Fibroblast of lung (primary cell): Measurements from ENCODE around the gene PKD2L1. TPM values are rescaled to one million over a fixed set of nuclear protein-coding genes. Genes with fewer than 3 reads are reported as not detected.

Source experiments
- DNase-seq, 2 donors: peaks; one replicate each; pipeline versions ENCODE4 v3.0.0 to v3.0.0-alpha.2; 2010; ENCODE audit warnings: low read depth in 2 of 2
- H2AFZ ChIP-seq: 2 replicates; pipeline ENCODE4 v1.5.1; 2012; ENCODE audit warnings: low read length, control low read depth, inconsistent platforms
- H3K27ac ChIP-seq: 2 replicates; pipeline ENCODE4 v1.5.1; 2011; ENCODE audit warnings: low read length, control low read depth; ENCODE audit not compliant: insufficient read depth
- H3K27me3 ChIP-seq: 2 replicates; pipeline ENCODE4 v1.5.1; 2011; ENCODE audit warnings: mild to moderate bottlenecking, low read length; ENCODE audit not compliant: control insufficient read depth, insufficient read depth
- H3K36me3 ChIP-seq: 2 replicates; pipeline ENCODE4 v1.5.1; 2011; ENCODE audit warnings: low read length; ENCODE audit not compliant: control insufficient read depth, insufficient read depth
- H3K4me1 ChIP-seq: 2 replicates; pipeline ENCODE4 v1.5.1; 2011; ENCODE audit warnings: low read length; ENCODE audit not compliant: control insufficient read depth, insufficient read depth; ENCODE audit errors: extremely low read depth
- H3K4me2 ChIP-seq: 2 replicates; pipeline ENCODE4 v1.5.1; 2011; ENCODE audit warnings: low read length, control low read depth; ENCODE audit not compliant: insufficient read depth; ENCODE audit errors: extremely low read depth
- H3K4me3 ChIP-seq, 4 experiments: fragments of 200-600 bp in 1 of 4; sonication (generic) in 1 of 4; replicated peaks in 1 of 4; 2 replicates each; pipeline ENCODE4 v1.5.1; 2011 to 2016; ENCODE audit warnings: low read length in 4 of 4, low read depth in 3 of 4, mild to moderate bottlenecking in 3 of 4, control low read depth in 2 of 4, inconsistent platforms in 1 of 4, mixed read lengths in 1 of 4; ENCODE audit not compliant: insufficient read depth in 1 of 4; ENCODE audit errors: control extremely low read depth in 1 of 4
- H3K79me2 ChIP-seq: 2 replicates; pipeline ENCODE4 v1.5.1; 2012; ENCODE audit warnings: mild to moderate bottlenecking, low read length, inconsistent platforms; ENCODE audit not compliant: control insufficient read depth, insufficient read depth
- H3K9ac ChIP-seq: 2 replicates; pipeline ENCODE4 v1.5.1; 2011; ENCODE audit warnings: mild to moderate bottlenecking, low read length, control low read depth; ENCODE audit not compliant: insufficient read depth
- H3K9me3 ChIP-seq: 2 replicates; pipeline ENCODE4 v1.5.1; 2012; ENCODE audit warnings: low read depth, low read length; ENCODE audit not compliant: control insufficient read depth, insufficient read depth
- H4K20me1 ChIP-seq: 2 replicates; pipeline ENCODE4 v1.5.1; 2011; ENCODE audit warnings: low read length; ENCODE audit not compliant: control insufficient read depth, insufficient read depth; ENCODE audit errors: extremely low read depth
- EZH2 ChIP-seq: IDR thresholded peaks from 2 replicates; pipeline ENCODE4 v1.5.1; 2012; ENCODE audit warnings: low read length, control low read depth, mild to moderate bottlenecking; ENCODE audit errors: missing control alignments
- polyA plus RNA-seq, 2 donors: library from polyadenylated mRNA; depleted of rRNA in 1 of 2; stranded (reverse) in 1 of 2; unstranded in 1 of 2; fragments of >200 nt; gene quantifications; 2 replicates each; pipeline ENCODE4 v1.2.1, GENCODE V29; 2011 to 2012; ENCODE audit warnings: missing spikeins in 1 of 2
- total RNA-seq: library from RNA; depleted of rRNA; stranded (reverse); fragments of >200 nt; gene quantifications from 2 replicates; pipeline ENCODE4 v1.2.1, GENCODE V29; 2014
- TF ChIP-seq, protein P1 (sequence below), 2 donors: IDR thresholded peaks in 1 of 2; conservative IDR thresholded peaks in 1 of 2; 1 replicate in 1 of 2; 2 replicates in 1 of 2; pipeline ENCODE4 v1.5.1; 2011 to 2012; ENCODE audit warnings: low read length in 2 of 2, control low read depth in 1 of 2, inconsistent platforms in 1 of 2, low read depth in 1 of 2, mild to moderate bottlenecking in 1 of 2

PKD2L1 gene
- total and polyA plus RNA-seq, 2 donors (not counting 1 experiment from before 2014, with no cell fraction given), result not detected

DNA sequence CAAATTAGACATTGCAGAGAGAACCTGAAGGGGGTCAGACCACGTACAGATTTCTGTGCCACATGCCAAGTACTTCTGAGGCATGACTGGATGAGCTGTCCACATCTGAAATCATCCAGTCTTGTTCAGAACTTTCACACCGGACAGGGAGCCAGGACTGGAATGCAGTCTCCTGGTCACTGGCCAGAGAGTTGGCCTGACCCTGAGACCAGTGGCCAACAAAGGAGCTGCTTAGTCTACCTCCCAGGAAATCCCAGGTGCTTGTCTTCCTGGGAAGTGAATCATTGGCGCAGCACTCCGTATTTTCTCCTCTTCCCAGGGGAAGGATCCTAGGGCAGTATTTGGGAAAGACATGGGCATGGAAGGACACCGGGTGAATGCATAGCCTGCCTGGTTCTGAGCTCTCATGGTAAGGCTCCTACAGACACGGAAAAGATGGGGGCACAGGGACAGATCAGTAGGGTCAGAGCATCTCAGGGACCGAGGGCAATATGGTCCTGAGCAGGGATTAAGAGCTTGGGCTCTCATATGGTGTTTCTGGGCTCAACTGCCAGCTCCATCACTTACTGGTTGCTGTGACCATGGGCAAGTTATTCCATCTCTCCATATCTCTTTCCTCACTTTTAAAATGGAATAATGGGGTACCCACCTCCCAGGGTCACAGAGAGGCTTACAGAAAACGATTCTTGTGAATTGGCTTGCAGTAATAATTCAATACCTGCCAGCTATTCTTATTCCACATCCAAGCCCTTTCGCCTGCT is 15.7 kb upstream of the PKD2L1 start:
- no peak overlapping the region for H3K27ac ChIP-seq
- TF ChIP-seq, protein P1, sequence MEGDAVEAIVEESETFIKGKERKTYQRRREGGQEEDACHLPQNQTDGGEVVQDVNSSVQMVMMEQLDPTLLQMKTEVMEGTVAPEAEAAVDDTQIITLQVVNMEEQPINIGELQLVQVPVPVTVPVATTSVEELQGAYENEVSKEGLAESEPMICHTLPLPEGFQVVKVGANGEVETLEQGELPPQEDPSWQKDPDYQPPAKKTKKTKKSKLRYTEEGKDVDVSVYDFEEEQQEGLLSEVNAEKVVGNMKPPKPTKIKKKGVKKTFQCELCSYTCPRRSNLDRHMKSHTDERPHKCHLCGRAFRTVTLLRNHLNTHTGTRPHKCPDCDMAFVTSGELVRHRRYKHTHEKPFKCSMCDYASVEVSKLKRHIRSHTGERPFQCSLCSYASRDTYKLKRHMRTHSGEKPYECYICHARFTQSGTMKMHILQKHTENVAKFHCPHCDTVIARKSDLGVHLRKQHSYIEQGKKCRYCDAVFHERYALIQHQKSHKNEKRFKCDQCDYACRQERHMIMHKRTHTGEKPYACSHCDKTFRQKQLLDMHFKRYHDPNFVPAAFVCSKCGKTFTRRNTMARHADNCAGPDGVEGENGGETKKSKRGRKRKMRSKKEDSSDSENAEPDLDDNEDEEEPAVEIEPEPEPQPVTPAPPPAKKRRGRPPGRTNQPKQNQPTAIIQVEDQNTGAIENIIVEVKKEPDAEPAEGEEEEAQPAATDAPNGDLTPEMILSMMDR (conservative IDR thresholded peaks at IDR 0.05 in 1 of 2, IDR thresholded peaks at IDR 0.05 in 1 of 2; ENCODE audit: low read depth in 1 of 2, low read length in 2 of 2), result no peak
- TF ChIP-seq EZH2, result no peak
- H3K79me2 ChIP-seq, result peaks cover 38% of the 10 kb centered on the region
- no peaks in the 10 kb centered on the region for H3K9me3 ChIP-seq
- peaks cover 8% of the 10 kb centered on the region for H3K4me1 ChIP-seq
- H2AFZ ChIP-seq, result no peak overlapping the region
- H3K4me3 ChIP-seq, result peak overlapping the region; percentile 59 to 96 (median 82)
- H4K20me1 ChIP-seq, result peaks cover 4% of the 10 kb centered on the region
- DNase-seq, result peak; percentile 64 to 85
- peak overlapping the region; percentile 89 for H3K4me2 ChIP-seq
- H3K9ac ChIP-seq, result peak overlapping the region; percentile 60
- H3K36me3 ChIP-seq, result peaks cover 8% of the 10 kb centered on the region
- H3K27me3 ChIP-seq, result no peaks in the 10 kb centered on the region

DNA sequence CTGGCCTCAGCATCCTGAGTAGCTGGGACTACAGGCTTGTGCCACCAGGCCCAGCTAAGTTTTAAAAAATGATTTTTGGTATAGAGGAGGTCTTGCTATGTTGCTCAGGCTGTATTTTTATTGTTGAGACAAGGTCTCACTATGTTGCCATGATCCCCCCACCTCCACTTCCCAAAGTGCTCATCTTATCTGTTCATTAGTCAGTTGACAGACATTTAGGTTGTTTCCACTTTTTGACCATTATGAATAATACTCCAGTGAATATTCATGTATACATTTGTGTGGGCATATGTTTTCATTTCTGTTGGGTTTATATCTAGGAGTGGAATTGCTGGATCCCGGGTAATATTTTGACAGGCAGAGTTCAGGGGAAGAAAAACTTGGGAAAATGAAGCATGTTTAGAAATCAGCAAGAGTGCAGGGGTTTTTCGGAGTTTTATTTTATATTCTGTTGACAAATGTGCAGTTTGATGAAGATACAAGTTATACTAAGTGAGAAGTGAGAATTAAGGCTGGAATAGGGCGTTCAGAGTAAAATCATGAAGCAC is 14.3 kb upstream of the PKD2L1 start:
- no peaks in the 10 kb centered on the region for H4K20me1 ChIP-seq
- H3K27me3 ChIP-seq, result no peaks in the 10 kb centered on the region
- H3K4me3 ChIP-seq, result no peak overlapping the region
- peaks cover 4% of the 10 kb centered on the region for H3K36me3 ChIP-seq
- no peak overlapping the region for H3K4me2 ChIP-seq
- TF ChIP-seq, protein P1 (conservative IDR thresholded peaks at IDR 0.05 in 1 of 2, IDR thresholded peaks at IDR 0.05 in 1 of 2; ENCODE audit: low read depth in 1 of 2, low read length in 2 of 2), result no peak
- TF ChIP-seq EZH2, result no peak
- no peak for DNase-seq
- no peak overlapping the region for H3K27ac ChIP-seq
- H3K9me3 ChIP-seq, result no peaks in the 10 kb centered on the region
- peaks cover 23% of the 10 kb centered on the region for H3K79me2 ChIP-seq
- no peak overlapping the region for H3K9ac ChIP-seq
- no peak overlapping the region for H2AFZ ChIP-seq
- H3K4me1 ChIP-seq, result peaks cover 4% of the 10 kb centered on the region

DNA sequence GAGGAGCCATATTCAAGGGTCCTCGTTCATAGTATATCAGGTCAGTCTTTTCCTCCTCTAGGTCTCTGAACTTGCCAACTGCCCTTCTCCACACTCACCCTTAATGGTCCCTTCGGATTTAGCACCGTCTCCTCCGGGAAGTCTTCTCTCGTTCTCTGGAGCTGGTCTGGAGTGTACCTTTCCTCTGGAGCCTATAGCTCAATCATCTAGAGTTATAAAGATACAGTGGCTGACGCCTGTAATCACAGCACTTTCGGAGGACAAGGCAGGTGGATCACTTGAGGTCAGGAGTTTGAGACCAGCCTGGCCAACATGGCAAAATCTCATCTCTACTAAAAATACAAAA is 12.6 kb upstream of the PKD2L1 start:
- peaks cover 4% of the 10 kb centered on the region for H3K4me1 ChIP-seq
- TF ChIP-seq, protein P1 (conservative IDR thresholded peaks at IDR 0.05 in 1 of 2, IDR thresholded peaks at IDR 0.05 in 1 of 2; ENCODE audit: low read depth in 1 of 2, low read length in 2 of 2), result no peak
- TF ChIP-seq EZH2, result no peak
- H3K36me3 ChIP-seq, result no peaks in the 10 kb centered on the region
- H3K27ac ChIP-seq, result no peak overlapping the region
- no peak overlapping the region for H3K9ac ChIP-seq
- no peak overlapping the region for H2AFZ ChIP-seq
- H3K9me3 ChIP-seq, result no peaks in the 10 kb centered on the region
- H3K4me2 ChIP-seq, result no peak overlapping the region
- H3K4me3 ChIP-seq, result no peak overlapping the region
- H3K27me3 ChIP-seq, result no peaks in the 10 kb centered on the region
- H3K79me2 ChIP-seq, result peaks cover 6% of the 10 kb centered on the region
- H4K20me1 ChIP-seq, result no peaks in the 10 kb centered on the region
- no peak for DNase-seq
